Mesenteric fat pad (tissue), 1 donor: ENCODE measurements around the gene ZNF234. TPM values are rescaled to one million over a fixed set of nuclear protein-coding genes. Genes with fewer than 3 reads are reported as not detected.
"Not testable (repeated sequence)": the region's sequence is repeated elsewhere in the genome, so short reads cannot be mapped to it uniquely, and the experiment has no call there.

ENCODE experiments used
- DNase-seq: peaks from one replicate; pipeline ENCODE4 v3.0.0-alpha.2; 2020; ENCODE audit warnings: low spot score
- total RNA-seq: library from RNA; stranded (reverse); fragmentation: NEBNext Ultra II Directional; extraction: Animal tissue kit (Norgen Biotek cat#: 25700); gene quantifications from one replicate; pipeline ENCODE4 v1.2.1, GENCODE V29; 2021
- donor health status: DM: yes; HTN: yes; CAD: no.

Gene ZNF234
- total RNA-seq, 1 donor from 2014 or later: 7.3 TPM

GRCh38 chr19:44180968-44181367 is 39.6 kb downstream of the ZNF234 start:
- no peak for DNase-seq

GRCh38 chr19:44182145-44182544 is 40.8 kb downstream of the ZNF234 start:
- DNase-seq: no peak

- DNase-seq: no peak
These were observed 48.7 kb downstream of the ZNF234 start for GRCh38 chr19:44190020-44190419.

DNA sequence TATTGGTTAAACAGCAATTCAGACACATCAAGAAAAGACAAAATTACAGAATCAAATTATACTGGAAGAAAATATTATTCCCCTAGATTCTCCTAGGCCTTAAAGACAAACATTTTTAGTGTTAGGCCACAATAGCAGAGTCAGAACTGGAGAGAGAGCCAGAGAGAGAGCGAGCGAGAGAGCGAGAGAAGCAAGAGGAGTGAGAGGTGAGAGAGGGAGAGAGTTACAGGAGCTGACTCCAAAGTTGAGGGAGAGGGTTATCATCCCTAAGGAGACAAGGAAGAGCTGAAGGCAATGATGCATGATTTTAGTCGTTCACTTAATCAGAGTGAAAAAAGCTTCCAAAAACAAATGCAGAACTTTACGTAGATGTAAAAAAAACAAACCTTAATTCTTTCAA is 50.8 kb downstream of the ZNF234 start:
- DNase-seq: no peak

GRCh38 chr19:44196772-44197171 is 55.4 kb downstream of the ZNF234 start:
- DNase-seq: no peak

GRCh38 chr19:44202470-44202869 is 61.1 kb downstream of the ZNF234 start:
- DNase-seq: no peak

GRCh38 chr19:44202974-44203373 is 61.6 kb downstream of the ZNF234 start:
- no peak for DNase-seq

- DNase-seq: not testable (repeated sequence)
These were observed 62.5 kb downstream of the ZNF234 start for GRCh38 chr19:44203877-44204276.

GRCh38 chr19:44204772-44205171 is 63.4 kb downstream of the ZNF234 start:
- DNase-seq: no peak

GRCh38 chr19:44207126-44207803 is 65.9 kb downstream of the ZNF234 start:
- peak; percentile 91 for DNase-seq

Other genes starting within 250 kb of the ZNF234 start
- 7.7 TPM for gene ZNF45, start 206.3 kb upstream of the ZNF234 start, total RNA-seq
- 4.1 TPM for gene ZNF221, start 190.3 kb upstream of the ZNF234 start, total RNA-seq
- 5.7 TPM for gene ZNF155, start 157.4 kb upstream of the ZNF234 start, total RNA-seq
- 2.4 TPM for gene ZNF230, start 138.6 kb upstream of the ZNF234 start, total RNA-seq
- 3.2 TPM for gene ZNF222, start 116.2 kb upstream of the ZNF234 start, total RNA-seq
- 2.1 TPM for gene ZNF223, start 89.5 kb upstream of the ZNF234 start, total RNA-seq
- 1.9 TPM for gene ZNF284, start 69.4 kb upstream of the ZNF234 start, total RNA-seq
- gene ZNF224, start 47.2 kb upstream of the ZNF234 start, total RNA-seq: 14.8 TPM
- 3.8 TPM for gene ZNF225, start 28.2 kb upstream of the ZNF234 start, total RNA-seq
- 12.2 TPM for gene ZNF226, start 23.5 kb downstream of the ZNF234 start, total RNA-seq
- 13.8 TPM for gene ZNF227, start 71.0 kb downstream of the ZNF234 start, total RNA-seq
- gene ZNF233, start 118.3 kb downstream of the ZNF234 start, total RNA-seq: 0.13 TPM
- 3.2 TPM for gene ZNF235, start 163.5 kb downstream of the ZNF234 start, total RNA-seq
- 2.5 TPM for gene ZNF112, start 215.1 kb downstream of the ZNF234 start, total RNA-seq